NCI-H1930 (cell line): ENCODE data around the gene VPS52.
A peak's percentile ranks its signal among the peaks of the same experiment; 100 is the strongest.
"Not testable (repeated sequence)": the region's sequence is repeated elsewhere in the genome, so short reads cannot be mapped to it uniquely, and the experiment has no call there.

Experiments
- DNase-seq, 2 experiments: peaks; one replicate each; lab custom pipeline; 2025; lab: John Stamatoyannopoulos, UW

The VPS52 gene

GRCh38 chr6:33301877-33302276 is 30.2 kb upstream of the VPS52 start:
- DNase-seq, result no peak

DNA sequence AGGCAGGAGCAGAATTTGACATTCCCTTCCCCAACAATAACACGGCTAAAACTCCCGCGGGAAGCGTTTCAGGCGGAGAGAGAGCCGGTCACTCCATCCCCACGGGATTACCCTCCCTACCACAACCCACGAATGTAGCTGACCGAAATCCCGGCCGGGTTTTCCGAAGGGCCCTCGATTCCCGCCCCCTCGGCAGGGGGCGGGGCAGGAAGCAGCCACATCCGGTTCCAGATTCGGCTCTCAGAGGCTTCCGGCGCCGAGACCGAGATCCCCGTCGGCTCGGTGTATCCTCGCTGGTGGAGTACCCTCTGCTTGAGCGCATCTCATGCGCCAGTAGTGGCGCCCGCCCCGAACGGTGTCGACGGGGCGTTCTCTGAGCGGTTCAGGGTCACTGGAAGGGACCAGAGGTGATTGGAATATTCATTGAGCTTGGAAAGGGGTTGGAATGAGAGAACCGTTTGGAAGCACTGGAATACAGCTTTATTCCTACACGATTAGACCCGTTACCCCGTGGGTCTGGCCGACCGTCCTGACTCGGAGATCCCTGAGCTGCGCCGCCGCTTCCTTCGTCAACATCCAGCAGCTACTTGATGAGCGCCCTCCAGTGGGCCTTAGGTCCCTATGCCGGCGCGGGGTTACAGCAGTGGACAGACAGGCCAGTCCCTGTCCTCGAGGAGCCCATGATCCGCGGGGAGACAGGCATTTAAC is 27.7 kb upstream of the VPS52 start:
- DNase-seq, result peak; percentile 92 to 95

DNA sequence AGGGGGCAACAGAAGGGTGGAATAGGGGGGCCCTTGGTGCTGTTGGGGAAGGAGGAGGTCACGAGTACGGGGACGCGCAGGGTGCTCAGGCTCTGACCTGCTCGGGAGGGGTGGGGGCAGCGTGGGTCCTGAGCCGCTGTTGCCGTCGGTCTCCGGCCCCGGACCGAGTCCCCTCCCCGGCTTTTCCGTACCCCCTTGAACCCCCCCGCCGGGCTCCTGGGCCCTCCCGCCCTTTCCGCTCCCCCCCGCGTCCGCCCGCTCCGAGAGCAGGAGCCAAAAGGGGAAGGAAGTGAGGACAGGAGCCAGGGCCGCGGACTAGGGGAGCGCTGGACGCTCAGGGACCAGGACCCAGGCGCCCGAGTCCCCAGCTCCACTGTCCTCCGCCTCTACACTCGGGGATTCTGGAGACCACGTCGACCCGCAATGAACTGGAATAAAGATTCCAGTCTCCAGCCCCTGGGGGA is 27.1 kb upstream of the VPS52 start, which contains the start of gene RGL2:
Gene RGL2 (minus strand): TSS at position 170 of the 464 bp plus-strand sequence. CDS start 332 bp downstream, outside the sequence.
- peak in 1 of 2 experiments; percentile 57 for DNase-seq

DNA sequence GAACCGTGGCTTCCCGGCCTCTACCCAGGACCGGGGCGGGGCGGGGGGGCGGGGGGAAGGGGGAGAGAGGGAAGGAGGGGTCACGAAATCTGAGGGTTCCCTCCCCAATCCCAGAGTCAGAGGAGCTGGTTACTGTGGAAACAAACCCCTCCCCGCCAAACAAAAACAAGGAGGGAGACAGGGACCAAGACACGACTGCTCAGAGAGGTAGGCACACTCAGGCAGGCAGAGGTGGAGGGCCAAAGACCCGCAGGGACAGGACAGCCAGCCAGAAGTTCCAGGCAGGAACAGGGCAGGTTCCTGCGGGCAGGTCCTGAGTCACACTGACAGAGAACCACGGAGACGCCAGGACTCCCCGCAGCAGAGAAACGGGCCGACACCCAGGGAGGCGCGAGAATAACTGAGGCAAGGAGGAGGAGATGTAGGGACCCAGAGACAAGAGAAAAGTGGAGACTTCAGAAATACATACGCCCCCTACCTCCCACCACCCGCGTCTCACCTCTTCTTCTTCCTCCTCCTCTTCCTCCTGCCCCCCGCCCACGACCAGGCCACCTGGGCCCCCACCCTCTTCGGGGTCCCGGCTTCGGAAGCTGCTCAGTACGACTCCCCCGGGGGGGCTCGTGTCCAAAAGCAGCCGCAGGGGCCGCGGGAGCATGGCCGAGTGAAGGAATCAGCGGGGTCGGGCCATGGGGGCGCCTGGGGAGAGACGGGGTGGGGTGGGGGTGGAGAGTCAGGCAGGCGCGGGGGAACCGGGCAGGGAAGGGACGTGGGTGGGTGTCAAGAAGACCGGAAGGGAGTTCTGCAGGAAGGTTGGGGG is 26.5 kb upstream of the VPS52 start:
- DNase-seq, result no peak

DNA sequence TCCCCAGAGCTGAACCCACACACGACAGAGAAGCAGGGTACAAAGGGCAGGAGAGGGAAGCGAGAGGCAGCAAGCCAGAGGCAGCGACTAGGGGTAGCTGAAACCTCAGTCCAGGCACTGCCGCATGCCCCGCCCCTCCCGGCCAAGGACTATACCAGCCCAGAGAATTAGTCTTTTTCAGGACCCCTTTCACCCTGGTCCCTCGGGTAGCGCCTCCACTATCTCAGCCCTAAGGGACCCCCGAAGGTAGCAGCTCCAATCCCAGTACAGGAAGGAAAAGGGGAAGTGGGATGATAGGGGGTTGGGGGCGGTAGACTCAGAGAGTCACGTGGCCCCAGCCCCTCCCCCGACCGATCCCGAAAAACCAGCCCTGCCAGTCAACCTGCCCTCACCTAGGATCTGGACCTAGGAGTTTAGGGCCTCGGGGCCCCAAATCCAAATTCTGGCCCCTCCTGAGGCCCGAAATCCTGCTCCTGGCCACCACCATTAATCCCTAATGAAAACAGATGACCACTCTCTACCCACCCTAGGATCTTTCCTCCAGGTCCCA is 25.8 kb upstream of the VPS52 start:
- DNase-seq, result no peak

- no peak for DNase-seq
Measured at GRCh38 chr6:33296797-33297405, 25.2 kb upstream of the VPS52 start.

DNA sequence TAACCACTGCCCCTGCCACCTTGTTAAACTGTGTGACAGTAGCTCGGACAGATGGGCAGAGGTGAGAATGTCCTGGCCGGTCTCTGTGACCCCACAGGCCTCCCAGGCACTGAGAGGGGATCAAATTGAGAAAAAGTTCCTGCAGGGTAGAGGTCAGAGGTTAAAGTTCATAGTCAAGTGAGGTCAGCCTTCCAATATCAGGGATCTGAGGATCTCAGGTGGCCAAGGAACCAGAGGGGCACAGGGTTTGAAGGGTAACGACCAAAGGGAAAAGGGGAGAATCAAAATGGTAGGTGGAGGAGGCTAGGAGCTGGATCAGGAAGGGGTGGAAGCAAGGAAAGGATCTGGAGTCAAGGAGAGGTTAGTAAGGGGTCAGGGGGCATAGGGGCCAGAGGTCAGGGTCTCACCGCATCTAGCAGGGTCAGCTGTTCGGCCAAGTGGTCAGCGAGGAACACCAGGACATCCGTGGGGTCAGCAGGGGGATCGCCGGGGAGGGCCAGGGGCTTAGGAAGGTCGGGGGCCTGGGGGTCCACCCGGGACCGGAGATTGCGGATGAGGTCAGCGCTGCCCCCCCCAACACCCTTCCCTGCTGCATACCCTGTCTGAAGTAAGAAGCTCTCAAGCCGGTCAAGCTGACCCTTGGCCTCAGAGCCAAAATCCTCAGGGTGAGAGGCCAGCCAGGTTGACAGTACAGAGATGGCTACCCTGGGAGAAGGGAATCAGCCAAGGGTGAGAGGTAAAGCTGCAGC is 24.1 kb upstream of the VPS52 start:
- no peak for DNase-seq

DNA sequence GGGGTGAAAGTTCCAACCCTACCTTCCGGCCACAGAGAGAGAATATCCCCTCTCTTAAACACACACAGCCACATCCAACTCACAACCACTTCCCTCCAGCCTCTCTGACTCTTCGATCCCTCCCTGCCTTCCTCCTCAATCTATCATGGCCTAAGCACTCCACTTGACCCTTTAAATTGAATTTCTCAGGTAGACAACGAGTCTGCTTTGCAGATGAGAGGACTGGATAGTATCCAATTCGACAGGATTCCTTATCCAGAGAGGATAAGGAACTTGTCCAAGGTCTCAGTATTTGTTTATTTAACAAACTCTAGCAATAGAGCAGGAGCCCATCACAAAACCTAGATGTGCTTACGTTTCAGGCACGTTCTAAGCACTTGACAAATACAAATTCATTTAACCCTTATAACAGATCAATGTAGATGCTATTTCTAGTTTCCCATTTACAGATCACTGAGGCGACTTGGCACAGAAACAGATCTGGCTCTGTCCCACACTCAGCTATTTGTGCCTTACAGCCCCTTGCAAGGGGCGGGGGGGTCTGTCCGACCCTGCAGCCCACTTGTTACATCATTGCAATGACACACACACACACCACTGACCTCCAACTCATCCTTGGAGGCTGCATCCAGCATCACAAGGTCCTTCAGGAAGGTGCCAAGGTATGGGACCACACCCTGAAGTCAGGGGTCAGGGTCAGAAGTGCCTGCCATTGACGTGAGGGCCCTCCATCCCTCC is 22.6 kb upstream of the VPS52 start:
- no peak for DNase-seq

GRCh38 chr6:33292996-33293682 is 21.5 kb upstream of the VPS52 start:
- DNase-seq, result no peak

DNA sequence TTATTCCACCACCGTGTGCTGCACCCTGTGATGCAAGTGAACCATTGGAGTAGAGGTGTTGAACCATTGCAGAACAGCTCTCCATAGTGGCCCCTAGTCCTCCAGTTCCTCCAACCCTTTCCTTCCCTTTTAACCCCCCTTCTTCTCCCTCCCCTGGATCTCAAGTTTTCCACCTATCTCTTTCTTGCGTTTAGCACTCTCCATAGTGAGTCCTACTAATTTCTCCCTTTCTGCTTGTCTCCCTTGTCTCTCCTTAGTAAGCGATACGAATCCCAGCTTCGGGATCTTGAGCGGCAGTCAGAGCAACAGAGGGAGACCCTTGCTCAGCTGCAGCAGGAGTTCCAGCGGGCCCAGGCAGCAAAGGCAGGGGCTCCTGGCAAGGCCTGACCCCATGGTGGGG is 18.8 kb upstream of the VPS52 start:
- DNase-seq, result no peak

GRCh38 chr6:33289784-33290315 is 18.2 kb upstream of the VPS52 start:
- DNase-seq, result no peak

GRCh38 chr6:33288921-33289783 is 17.5 kb upstream of the VPS52 start, which contains the start of the genes PFDN6 and WDR46:
Gene PFDN6, plus strand, starts transcription at chr6:33289601. Its CDS starts 256 bp downstream, at chr6:33289857.
Gene WDR46, minus strand, starts transcription at chr6:33289239. Its CDS starts 69 bp downstream, at chr6:33289170.
- peak; percentile 71 to 78 for DNase-seq

GRCh38 chr6:33288141-33288920 is 16.7 kb upstream of the VPS52 start:
- DNase-seq, result no peak

DNA sequence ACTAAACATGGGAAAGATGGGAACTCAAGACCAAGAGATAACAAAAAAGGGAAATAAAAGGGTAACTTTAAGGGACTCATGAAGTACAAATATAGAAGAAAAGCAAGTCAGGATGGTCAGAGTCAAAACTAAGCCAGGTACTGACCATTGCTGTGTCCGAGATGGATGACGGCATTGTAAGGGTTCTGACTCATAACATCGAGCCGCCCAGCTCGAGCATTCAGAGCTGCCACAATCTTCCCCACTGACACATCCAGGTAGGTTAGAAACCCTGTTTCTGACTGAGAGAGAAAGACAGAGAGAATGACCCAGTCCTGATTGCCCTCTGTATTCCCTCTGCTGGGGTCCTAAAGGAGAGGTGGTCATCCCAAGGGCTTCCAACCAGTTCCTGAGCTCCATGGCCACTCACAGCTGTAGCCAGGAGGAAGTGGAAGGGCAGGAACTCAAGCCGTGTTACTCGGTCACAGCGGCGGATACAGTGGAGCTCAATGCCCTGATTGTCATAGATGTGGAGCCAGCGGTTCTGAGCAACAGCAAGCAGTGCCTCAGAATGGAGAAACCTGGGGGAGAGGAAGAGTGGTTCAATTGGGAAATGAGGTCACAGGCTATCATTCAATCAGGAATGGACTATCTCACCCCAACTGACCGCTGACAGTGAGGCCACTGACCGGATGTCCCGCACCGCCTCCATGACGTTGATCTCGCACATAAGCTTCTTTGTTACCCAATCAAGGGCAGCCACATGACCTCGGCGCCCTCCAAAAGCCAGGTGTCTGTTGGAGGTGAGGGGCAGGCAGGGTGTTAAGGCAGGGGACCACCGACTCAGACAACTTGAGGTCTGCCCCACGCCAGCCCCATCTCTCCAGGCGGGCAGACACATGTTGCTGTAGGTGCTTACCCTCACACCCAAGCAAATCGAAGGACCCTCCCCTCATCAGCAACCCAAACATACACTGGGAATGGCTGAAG is 15.6 kb upstream of the VPS52 start:
- no peak for DNase-seq

- DNase-seq, result not testable (repeated sequence)
Measured at GRCh38 chr6:33285214-33285613, 13.5 kb upstream of the VPS52 start.

DNA sequence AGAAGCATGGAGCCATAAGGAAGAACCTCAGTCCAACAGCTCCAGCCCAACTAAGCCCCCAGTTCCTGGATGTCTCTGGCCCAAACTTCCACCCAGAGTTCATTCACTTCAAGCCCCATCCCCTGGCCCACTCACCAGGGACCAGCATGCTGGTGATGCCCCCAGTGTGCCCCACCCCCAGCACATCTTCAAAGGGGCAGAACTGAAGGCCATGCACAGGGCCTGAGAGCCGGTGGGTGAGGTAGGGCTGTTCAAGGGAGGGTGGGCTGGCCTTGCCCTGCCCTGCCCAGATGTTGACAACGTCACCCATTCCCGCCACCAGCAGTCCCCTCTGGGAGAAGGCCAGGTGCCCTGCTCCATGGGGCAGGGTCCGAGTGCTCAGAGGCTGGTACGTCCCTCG is 8.9 kb upstream of the VPS52 start:
- no peak for DNase-seq

GRCh38 chr6:33279971-33280511 is 8.4 kb upstream of the VPS52 start:
- DNase-seq, result peak; percentile 8 to 48
